ENCODE data around the gene TERB1.

Gene TERB1

GRCh38 chr16:66801320-66802105 is at the start of gene TERB1:
Gene TERB1, minus strand, starts transcription at chr16:66801584. Its CDS starts 4,786 bp downstream, at chr16:66796798.
- no peak for DNase-seq

DNA sequence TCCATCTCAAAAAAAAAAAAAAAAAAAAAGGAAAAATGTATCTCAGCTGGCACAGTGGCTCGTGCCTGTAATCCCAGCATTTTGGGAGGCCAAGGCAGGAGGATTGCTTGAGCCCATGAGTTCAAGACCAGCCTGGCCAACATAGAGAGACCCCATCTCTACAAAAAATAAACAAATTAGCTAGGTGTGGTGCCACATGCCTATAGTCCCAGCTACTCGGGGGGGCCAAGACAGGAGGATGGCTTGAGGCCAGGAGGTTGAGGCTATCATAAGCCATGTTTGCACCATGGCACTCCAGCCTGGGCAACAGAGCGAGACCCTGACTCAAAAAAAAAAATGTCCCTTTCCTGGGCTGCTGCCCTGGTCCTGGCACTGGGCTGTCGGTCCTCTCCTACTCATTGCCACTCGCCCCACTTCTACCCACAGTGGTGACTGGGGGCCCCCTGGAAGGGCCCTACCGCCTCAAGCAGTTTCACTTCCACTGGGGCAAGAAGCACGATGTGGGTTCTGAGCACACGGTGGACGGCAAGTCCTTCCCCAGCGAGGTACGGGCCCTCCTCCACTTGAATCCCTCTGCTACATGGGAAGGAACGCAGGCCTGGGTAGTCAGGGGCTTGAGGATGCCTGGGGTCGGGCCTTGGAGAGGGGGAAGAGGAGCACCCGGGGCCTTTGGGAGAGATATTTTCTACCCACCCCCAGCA is 48.9 kb upstream of the TERB1 start:
- DNase-seq = no peak

- no peak for DNase-seq
Measured at GRCh38 chr16:66849549-66849948, 48.2 kb upstream of the TERB1 start.

GRCh38 chr16:66849021-66849420 is 47.6 kb upstream of the TERB1 start:
- no peak for DNase-seq

DNA sequence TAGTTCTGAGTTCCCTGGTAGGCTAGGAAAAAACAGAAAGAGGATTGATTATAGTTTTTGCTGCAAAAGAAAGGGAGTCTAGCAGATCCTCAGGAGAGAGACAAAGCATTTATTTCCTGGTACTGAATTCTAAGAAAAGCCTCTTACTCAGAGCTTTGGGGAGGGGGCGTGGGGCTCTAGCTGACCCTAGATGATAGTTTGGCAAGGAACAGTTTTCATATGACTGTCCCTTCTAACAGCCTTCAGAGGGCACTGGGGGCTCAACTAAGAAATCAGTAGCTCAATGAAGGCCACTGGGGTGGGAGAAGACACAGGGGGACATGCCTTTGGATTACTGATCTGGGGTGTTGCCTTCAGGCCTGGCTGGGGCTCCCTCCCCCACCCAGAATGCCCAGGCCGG is 46.8 kb upstream of the TERB1 start:
- DNase-seq = no peak

- no peak for DNase-seq
Measured at GRCh38 chr16:66847533-66848067, 46.2 kb upstream of the TERB1 start.

DNA sequence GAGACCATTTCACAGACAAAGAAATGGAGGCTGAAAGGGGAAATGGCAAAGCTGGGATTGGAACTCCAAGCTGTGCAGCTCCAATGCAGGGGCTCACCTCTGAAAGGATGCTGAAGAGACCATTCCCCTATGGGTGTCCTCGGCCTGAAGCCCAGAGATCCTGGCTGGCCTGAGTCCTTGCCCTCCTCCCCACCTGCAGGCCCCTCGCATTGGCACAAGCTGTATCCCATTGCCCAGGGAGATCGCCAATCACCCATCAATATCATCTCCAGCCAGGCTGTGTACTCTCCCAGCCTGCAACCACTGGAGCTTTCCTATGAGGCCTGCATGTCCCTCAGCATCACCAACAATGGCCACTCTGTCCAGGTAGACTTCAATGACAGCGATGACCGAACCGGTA is 45.4 kb upstream of the TERB1 start:
- no peak for DNase-seq

DNA sequence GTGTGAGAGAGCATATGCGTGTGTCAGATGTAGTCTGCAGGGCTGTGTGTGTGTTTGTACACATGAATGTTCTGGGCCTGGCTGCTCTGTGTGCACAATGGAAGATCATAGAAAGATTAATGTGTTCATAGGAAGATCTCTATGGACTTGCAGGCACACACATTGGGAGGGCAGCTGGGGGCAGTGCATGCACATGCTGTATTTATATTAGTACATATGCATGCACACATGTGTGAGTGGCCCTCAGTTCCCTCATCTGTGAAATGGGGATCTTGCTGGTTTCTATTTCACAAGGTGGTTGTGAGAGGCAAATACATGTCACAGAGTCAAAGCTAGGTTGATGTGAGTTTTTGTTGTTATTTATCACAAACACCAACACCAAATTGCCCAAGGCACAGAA is 44.9 kb upstream of the TERB1 start:
- DNase-seq = no peak

DNA sequence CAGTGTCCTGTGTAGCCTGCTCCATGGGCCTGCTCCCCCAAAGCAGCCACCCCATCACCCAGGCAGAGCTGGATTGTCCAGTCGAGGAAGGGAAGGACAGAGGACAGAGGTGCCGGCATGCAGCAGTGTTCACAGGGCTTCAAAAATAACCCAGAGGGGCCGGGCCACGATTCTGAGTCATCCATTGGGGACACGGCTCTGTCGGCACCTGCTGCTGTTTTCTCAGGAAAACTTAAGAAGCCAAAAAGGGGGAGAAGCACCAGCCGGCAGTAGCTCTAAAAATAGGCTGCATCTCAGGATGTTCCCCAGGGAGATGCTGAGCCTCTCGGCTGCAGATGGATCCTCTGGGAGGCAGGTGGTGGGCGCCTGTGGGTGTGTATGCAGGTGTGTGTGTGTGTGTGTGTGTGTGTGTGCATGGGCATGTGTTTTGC is 44.4 kb upstream of the TERB1 start:
- DNase-seq = peak; percentile 32 to 71 (median 48)

- no peak for DNase-seq
Measured at GRCh38 chr16:66845080-66845410, 43.7 kb upstream of the TERB1 start.

DNA sequence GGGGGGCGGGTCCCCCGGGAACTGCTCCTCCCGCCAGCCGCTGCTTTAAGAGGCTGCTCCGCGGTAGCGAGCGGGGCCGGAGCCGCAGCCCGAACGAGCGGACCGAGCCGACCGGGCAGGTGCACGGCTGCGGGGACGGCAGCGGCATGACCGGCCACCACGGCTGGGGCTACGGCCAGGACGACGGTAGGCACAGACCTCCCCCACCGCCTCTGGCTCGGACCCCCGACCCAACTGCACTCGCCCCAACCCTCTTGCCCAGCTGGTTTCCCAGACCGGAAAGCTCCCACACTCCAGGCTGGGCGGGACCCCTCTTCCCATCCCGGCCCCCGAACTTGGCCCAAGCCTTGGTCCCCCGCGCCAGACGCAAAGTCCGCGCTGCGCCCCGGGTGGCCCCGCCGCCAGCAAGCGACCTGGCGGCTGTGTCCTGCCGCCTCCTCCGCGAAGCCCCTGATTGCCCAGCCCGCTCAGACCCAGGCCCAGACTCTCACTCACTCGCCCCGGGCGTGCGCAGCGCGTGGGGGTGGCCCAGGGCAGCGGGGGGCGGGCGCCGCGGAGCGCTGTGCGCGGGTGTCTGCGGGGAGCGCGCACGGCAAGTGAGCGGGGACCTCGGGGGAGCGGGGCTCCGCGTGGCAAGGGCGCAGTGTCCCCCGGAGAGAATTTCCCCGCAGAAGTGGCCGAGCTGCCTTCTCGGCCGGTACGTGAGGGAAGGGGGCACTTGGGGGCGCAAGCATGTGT is 43.1 kb upstream of the TERB1 start, which contains the start of gene CA7:
Gene CA7 (plus strand): TSS at position 73 of the 738 bp plus-strand sequence. CDS start 74 bp downstream, at position 147.
- DNase-seq = peak in 2 of 3 experiments; percentile 23 to 28

DNA sequence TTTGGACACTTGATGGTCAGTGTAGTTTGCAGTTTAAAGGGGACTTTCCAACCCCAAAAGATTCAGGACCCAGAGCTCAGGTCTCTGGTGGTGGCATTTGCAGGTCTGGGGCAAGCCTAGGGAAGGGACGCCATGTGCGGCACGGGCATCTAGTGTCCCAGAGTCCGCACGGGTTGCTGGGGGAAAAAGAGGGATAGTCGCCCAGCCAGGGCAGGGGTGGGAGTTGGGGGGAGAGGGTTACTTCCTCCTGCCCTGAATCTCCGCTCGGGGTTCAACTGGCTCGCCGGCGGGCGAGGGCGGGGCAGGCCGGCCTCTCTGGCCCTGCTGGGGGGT is 42.6 kb upstream of the TERB1 start:
- no peak for DNase-seq

GRCh38 chr16:66843191-66843590 is 41.8 kb upstream of the TERB1 start:
- no peak for DNase-seq

GRCh38 chr16:66842765-66843164 is 41.4 kb upstream of the TERB1 start:
- DNase-seq = peak in 1 of 3 experiments; percentile 26

GRCh38 chr16:66841366-66841765 is 40.0 kb upstream of the TERB1 start:
- no peak for DNase-seq

- no peak for DNase-seq
Measured at GRCh38 chr16:66840883-66841282, 39.5 kb upstream of the TERB1 start.

DNA sequence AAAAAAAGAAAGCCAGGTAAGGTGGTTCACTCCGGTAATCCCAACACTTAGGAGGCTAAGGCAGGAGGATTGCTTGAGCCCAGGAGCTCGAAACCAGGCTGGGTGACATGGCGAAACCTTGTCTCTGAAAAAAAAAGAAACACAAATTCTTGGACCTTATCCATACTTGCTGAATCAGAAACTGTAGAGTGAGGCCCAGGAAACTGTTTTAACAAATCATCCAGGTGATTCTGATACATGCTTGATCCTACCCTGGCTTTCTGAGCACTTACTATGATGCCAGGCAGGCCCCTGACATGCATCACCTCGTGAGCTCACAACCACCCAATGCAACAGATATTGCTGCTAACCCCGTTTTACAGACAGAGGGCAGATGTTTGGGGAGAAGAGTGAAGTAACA is 33.4 kb upstream of the TERB1 start:
- DNase-seq = no peak

- no peak for DNase-seq
Measured at GRCh38 chr16:66832661-66833305, 31.4 kb upstream of the TERB1 start.

- DNase-seq = no peak
Measured at GRCh38 chr16:66832190-66832589, 30.8 kb upstream of the TERB1 start.

GRCh38 chr16:66830422-66831404 is 29.3 kb upstream of the TERB1 start, which contains the start of gene NAE1:
Gene NAE1, minus strand, starts transcription at chr16:66830976. Its CDS starts 77 bp downstream, at chr16:66830899.
- peak; percentile 85 to 92 (median 89) for DNase-seq

- DNase-seq = no peak
Measured at GRCh38 chr16:66824006-66824405, 22.6 kb upstream of the TERB1 start.

- no peak for DNase-seq
Measured at GRCh38 chr16:66814734-66815133, 13.3 kb upstream of the TERB1 start.
